K562 (cell line): ENCODE results near the gene TNFAIP8L1. TPM values are rescaled to one million over a fixed set of nuclear protein-coding genes. Genes with fewer than 3 reads are reported as not detected.

ENCODE experiments used
- ARID3A ChIP-seq: IDR thresholded peaks from 2 replicates; pipeline ENCODE4 v1.6.1; 2012; ENCODE audit warnings: low read depth, low read length, improper control_type of control experiment, borderline replicate concordance
- CHAMP1 ChIP-seq: fragments of 450-650 bp; IDR thresholded peaks from 2 replicates; pipeline ENCODE4 v1.6.1; 2016; ENCODE audit warnings: mild to moderate bottlenecking
- CHD7 ChIP-seq: fragments of 200-600 bp; sonication (generic); IDR thresholded peaks from one replicate; pipeline ENCODE4 v1.6.1; 2012; ENCODE audit warnings: mild to moderate bottlenecking, low read depth, low read length, inconsistent platforms
- E2F6 ChIP-seq, 2 experiments: IDR thresholded peaks; 2 replicates each; pipeline ENCODE4 v1.6.1; 2011; ENCODE audit warnings: borderline replicate concordance in 1 of 2, control low read depth in 1 of 2, low read depth in 1 of 2, low read length in 1 of 2, mild to moderate bottlenecking in 1 of 2, mixed read lengths in 1 of 2, moderate library complexity in 1 of 2; ENCODE audit not compliant: insufficient read depth in 1 of 2, insufficient read length in 1 of 2, poor library complexity in 1 of 2, severe bottlenecking in 1 of 2; ENCODE audit errors: extremely low read depth in 1 of 2
- HDAC1 ChIP-seq, 2 experiments: fragments of 450-650 bp; IDR thresholded peaks; 2 replicates each; pipeline ENCODE4 v1.6.1; 2016 to 2017; ENCODE audit warnings: inconsistent platforms in 1 of 2, mild to moderate bottlenecking in 1 of 2, moderate library complexity in 1 of 2
- NRF1 ChIP-seq, 2 experiments: fragments of 450-650 bp; IDR thresholded peaks in 1 of 2; conservative IDR thresholded peaks in 1 of 2; 2 replicates each; pipeline ENCODE4 v1.6.1; 2014; ENCODE audit warnings: mild to moderate bottlenecking in 2 of 2
- SMARCC2 ChIP-seq: fragments of 450-650 bp; IDR thresholded peaks from 2 replicates; pipeline ENCODE4 v1.6.1; 2017; ENCODE audit warnings: antibody characterized with exemption, moderate library complexity, mild to moderate bottlenecking, low read depth
- polyA plus RNA-seq, 8 experiments: library from polyadenylated mRNA; depleted of rRNA in 4 of 8; stranded (reverse) in 5 of 8; unstranded in 3 of 8; fragments of >200 nt; fragmentation: Nextera tagmentation in 2 of 8; fragmentation: Illumina TruSeq in 1 of 8; extraction: Ambion mirVana in 2 of 8; extraction: Trizol in 1 of 8; gene quantifications; 2 replicates each; pipeline versions ENCODE4 v1.2.1 to v1.2.3, GENCODE V29; 2011 to 2014; ENCODE audit warnings: inconsistent platforms in 1 of 8, missing spikeins in 1 of 8
- total RNA-seq, 7 experiments: library from RNA; depleted of rRNA in 6 of 7; stranded (reverse); fragments of >200 nt in 6 of 7; fragmentation: Illumina TruSeq in 2 of 7; extraction: Trizol in 2 of 7; gene quantifications; 2 replicates each; pipeline versions ENCODE4 v1.2.1 to v1.2.3, GENCODE V29; 2011 to 2021; ENCODE audit warnings: low replicate concordance in 1 of 7

Gene TNFAIP8L1
- total and polyA plus RNA-seq, 9 of the 15 experiments (the other 6 are each of a cell fraction or from before 2014, with no cell fraction given) = 0.69 to 9.3 (median 4.9) TPM

- TF ChIP-seq CHD7 = no peak
- TF ChIP-seq ARID3A = no peak
- TF ChIP-seq NRF1 (conservative IDR thresholded peaks at IDR 0.05 in 1 of 2, IDR thresholded peaks at IDR 0.05 in 1 of 2) = no peak
- peak in 1 of 2 experiments; percentile 57 for TF ChIP-seq E2F6 (IDR thresholded peaks at IDR 0.05; ENCODE audit: borderline replicate concordance in 1 of 2, extremely low read depth in 1 of 2, insufficient read depth in 1 of 2, insufficient read length in 1 of 2, low read depth in 1 of 2, low read length in 1 of 2, poor library complexity in 1 of 2, severe bottlenecking in 1 of 2)
- TF ChIP-seq CHAMP1 = no peak
- no peak for TF ChIP-seq SMARCC2
- no peak for TF ChIP-seq HDAC1 (IDR thresholded peaks at IDR 0.05)
Observed at GRCh38 chr19:4594201-4594600, 45.1 kb upstream of the TNFAIP8L1 start (continued).
